Measurements from ENCODE around the gene MTO1.
"Not testable (repeated sequence)": the region's sequence is repeated elsewhere in the genome, so short reads cannot be mapped to it uniquely, and the experiment has no call there.

The MTO1 gene

GRCh38 chr6:73451223-73452106 is 10.1 kb upstream of the MTO1 start:
- H3K4me3 ChIP-seq (ENCODE audit: control insufficient read depth, low read depth, low read length), result peak overlapping the region; percentile 77
- TF ChIP-seq CTCF (conservative IDR thresholded peaks at IDR 0.05; ENCODE audit: control insufficient read depth, insufficient read depth, low read depth, low read length), result no peak
- DNase-seq (ENCODE audit: low read depth), result peak; percentile 61

GRCh38 chr6:73452107-73452461 is 9.5 kb upstream of the MTO1 start, which contains the start of gene CGAS:
Gene CGAS, minus strand, starts transcription at chr6:73452297. Its CDS starts 116 bp downstream, at chr6:73452181.
- peak within 1 kb of the TSS; percentile 77 for H3K4me3 ChIP-seq (ENCODE audit: control insufficient read depth, low read depth, low read length)
- peak; percentile 59 for DNase-seq (ENCODE audit: low read depth)
- no peak for TF ChIP-seq CTCF (conservative IDR thresholded peaks at IDR 0.05; ENCODE audit: control insufficient read depth, insufficient read depth, low read depth, low read length)

- DNase-seq (ENCODE audit: low read depth), result peak; percentile 25
- no peak overlapping the region for H3K4me3 ChIP-seq (ENCODE audit: control insufficient read depth, low read depth, low read length)
- no peak for TF ChIP-seq CTCF (conservative IDR thresholded peaks at IDR 0.05; ENCODE audit: control insufficient read depth, insufficient read depth, low read depth, low read length)
Observed at GRCh38 chr6:73455865-73456629, 5.5 kb upstream of the MTO1 start.

- not testable (repeated sequence) for H3K4me3 ChIP-seq (ENCODE audit: control insufficient read depth, low read depth, low read length); DNase-seq (ENCODE audit: low read depth)
Observed at GRCh38 chr6:73459474-73459873, 2.1 kb upstream of the MTO1 start.

- DNase-seq (ENCODE audit: low read depth), result no peak
- no peak for TF ChIP-seq CTCF (conservative IDR thresholded peaks at IDR 0.05; ENCODE audit: control insufficient read depth, insufficient read depth, low read depth, low read length)
- H3K4me3 ChIP-seq (ENCODE audit: control insufficient read depth, low read depth, low read length), result no peak overlapping the region
Observed at GRCh38 chr6:73460056-73460455, 1.5 kb upstream of the MTO1 start.

- no peak for TF ChIP-seq CTCF (conservative IDR thresholded peaks at IDR 0.05; ENCODE audit: control insufficient read depth, insufficient read depth, low read depth, low read length)
- DNase-seq (ENCODE audit: low read depth), result no peak
- H3K4me3 ChIP-seq (ENCODE audit: control insufficient read depth, low read depth, low read length), result no peak overlapping the region
Observed at GRCh38 chr6:73471686-73472290, 10.3 kb downstream of the MTO1 start.

GRCh38 chr6:73476723-73477122 is 15.2 kb downstream of the MTO1 start:
- DNase-seq (ENCODE audit: low read depth), result no peak
- no peak for TF ChIP-seq CTCF (conservative IDR thresholded peaks at IDR 0.05; ENCODE audit: control insufficient read depth, insufficient read depth, low read depth, low read length)
- H3K4me3 ChIP-seq (ENCODE audit: control insufficient read depth, low read depth, low read length), result no peak overlapping the region

Measured in fibroblast of mammary gland (primary cell).